MM.1S (cell line): Measurements from ENCODE around the gene RNF26.

Experiments used
- DNase-seq: peaks from one replicate; pipeline ENCODE4 v3.0.0-alpha.2; 2015
- H2AFZ ChIP-seq: fragments of 300-600 bp; sonication (generic); 2 replicates; pipeline ENCODE4 v1.6.0; 2016; ENCODE audit warnings: antibody characterized with exemption, low read length
- H3F3A ChIP-seq: fragments of 300-600 bp; sonication (generic); 2 replicates; pipeline ENCODE4 v1.6.1; 2016; ENCODE audit warnings: mild to moderate bottlenecking, antibody characterized with exemption, low read length, moderate library complexity, mixed read lengths; ENCODE audit not compliant: insufficient read depth
- H3K27ac ChIP-seq: fragments of 300-600 bp; sonication (generic); 2 replicates; pipeline ENCODE4 v1.5.1; 2016; ENCODE audit warnings: mild to moderate bottlenecking, low read length
- H3K27me3 ChIP-seq: fragments of 300-600 bp; sonication (generic); replicated peaks from 2 replicates; pipeline ENCODE4 v1.6.0; 2016; ENCODE audit warnings: low read length; ENCODE audit not compliant: insufficient read depth
- H3K36me3 ChIP-seq: fragments of 300-600 bp; sonication (generic); replicated peaks from 2 replicates; pipeline ENCODE4 v1.6.1; 2016; ENCODE audit warnings: mild to moderate bottlenecking, low read length, mixed read lengths; ENCODE audit not compliant: insufficient read depth
- H3K4me1 ChIP-seq: fragments of 300-600 bp; sonication (generic); 2 replicates; pipeline ENCODE4 v1.6.1; 2016; ENCODE audit warnings: low read length, mixed read lengths
- H3K4me2 ChIP-seq: fragments of 300-600 bp; sonication (generic); 2 replicates; pipeline ENCODE4 v1.6.0; 2016; ENCODE audit warnings: low read depth, low read length
- H3K4me3 ChIP-seq: fragments of 300-600 bp; sonication (generic); 2 replicates; pipeline ENCODE4 v1.5.1; 2016; ENCODE audit warnings: low read length, mixed read lengths
- H3K79me2 ChIP-seq: fragments of 300-600 bp; sonication (generic); 2 replicates; pipeline ENCODE4 v1.6.1; 2016; ENCODE audit warnings: mixed run types, low read length, mixed read lengths
- H3K9ac ChIP-seq: fragments of 300-600 bp; sonication (generic); 2 replicates; pipeline ENCODE4 v1.6.1; 2016; ENCODE audit warnings: low read length, mixed read lengths
- H3K9me2 ChIP-seq: fragments of 300-600 bp; sonication (generic); replicated peaks from 2 replicates; pipeline ENCODE4 v1.6.1; 2016; ENCODE audit warnings: mild to moderate bottlenecking, low read length, mixed read lengths; ENCODE audit not compliant: insufficient read depth
- H3K9me3 ChIP-seq: fragments of 300-600 bp; sonication (generic); replicated peaks from 2 replicates; pipeline ENCODE4 v1.6.1; 2016; ENCODE audit warnings: mild to moderate bottlenecking, low read length, mixed read lengths; ENCODE audit not compliant: insufficient read depth
- H4K20me1 ChIP-seq: fragments of 300-600 bp; sonication (generic); 2 replicates; pipeline ENCODE4 v1.6.1; 2016; ENCODE audit warnings: mild to moderate bottlenecking, low read length, moderate library complexity, mixed read lengths; ENCODE audit not compliant: insufficient read depth
- CTCF ChIP-seq: fragments of 300-600 bp; sonication (generic); IDR thresholded peaks from 2 replicates; pipeline ENCODE4 v1.5.1; 2016; ENCODE audit warnings: antibody characterized with exemption, low read length, mixed read lengths
- EZH2 ChIP-seq: fragments of 300-600 bp; sonication (generic); optimal IDR thresholded peaks from 2 replicates; pipeline ENCODE3; 2017; ENCODE audit warnings: low read depth, mild to moderate bottlenecking, antibody characterized with exemption, low read length, mixed read lengths
- EZH2phosphoT487 ChIP-seq: fragments of 300-600 bp; sonication (generic); IDR thresholded peaks from 2 replicates; pipeline ENCODE4 v1.6.1; 2018; ENCODE audit warnings: antibody characterized with exemption, low read length

Gene RNF26

GRCh38 chr11:119370486-119371046, 36.2 kb downstream of the RNF26 start:
- Histone ChIP-seq H2AFZ (peak overlapping the region; percentile 45; the same call in 1 of the 2 replicates), H3K4me1 (peaks cover 10% of the 10 kb centered on the region; the same call in 1 of the 2 replicates), H3K9me2 (no peaks in the 10 kb centered on the region), H3K9me3 (no peaks in the 10 kb centered on the region), H3K79me2 (no peaks in the 10 kb centered on the region), H3K36me3 (no peaks in the 10 kb centered on the region), H3K27me3 (peaks cover 10% of the 10 kb centered on the region; the same call in 1 of the 2 replicates), H3K4me3 (no peak overlapping the region), H3K4me2 (no peak overlapping the region), H3K9ac (no peak overlapping the region), H3K27ac (no peak overlapping the region), H4K20me1 (no peaks in the 10 kb centered on the region), H3F3A (no peaks in the 10 kb centered on the region)
- DNase-seq: peak; percentile 64
- TF ChIP-seq CTCF (no peak), EZH2phosphoT487 (no peak), EZH2 (no peak)

- no peak for DNase-seq
- TF ChIP-seq EZH2 (no peak), CTCF (no peak), EZH2phosphoT487 (no peak)
- no peaks in the 10 kb centered on the region for H4K20me1 ChIP-seq
- H3K27me3 ChIP-seq: peaks cover 9% of the 10 kb centered on the region; the same call in 1 of the 2 replicates
- H3K9me2 ChIP-seq: no peaks in the 10 kb centered on the region
- H3K79me2 ChIP-seq: no peaks in the 10 kb centered on the region
- H3K4me3 ChIP-seq: no peak overlapping the region
- H3K9ac ChIP-seq: no peak overlapping the region
- H3F3A ChIP-seq: no peaks in the 10 kb centered on the region
- no peak overlapping the region for H3K4me2 ChIP-seq
- H3K9me3 ChIP-seq: no peaks in the 10 kb centered on the region
- no peaks in the 10 kb centered on the region for H3K36me3 ChIP-seq
- no peak overlapping the region for H2AFZ ChIP-seq
- peaks cover 10% of the 10 kb centered on the region; the same call in 1 of the 2 replicates for H3K4me1 ChIP-seq
- H3K27ac ChIP-seq: no peak overlapping the region
These were observed 36.8 kb downstream of the RNF26 start for GRCh38 chr11:119371067-119371601.

- TF ChIP-seq EZH2phosphoT487 (no peak), CTCF (no peak; the same call in 1 of the 2 replicates), EZH2 (no peak)
- DNase-seq: no peak
- Histone ChIP-seq H3K79me2 (no peaks in the 10 kb centered on the region), H3K9ac (no peak overlapping the region), H3K9me3 (no peaks in the 10 kb centered on the region), H3K4me3 (no peak overlapping the region), H3K4me1 (peaks cover 10% of the 10 kb centered on the region; the same call in 1 of the 2 replicates), H2AFZ (no peak overlapping the region), H3K27me3 (peaks cover 3% of the 10 kb centered on the region; the same call in 1 of the 2 replicates), H3F3A (no peaks in the 10 kb centered on the region), H3K4me2 (no peak overlapping the region), H3K9me2 (no peaks in the 10 kb centered on the region), H4K20me1 (no peaks in the 10 kb centered on the region), H3K27ac (no peak overlapping the region), H3K36me3 (no peaks in the 10 kb centered on the region)
These were observed 37.5 kb downstream of the RNF26 start for GRCh38 chr11:119371778-119372182.
